Measurements from ENCODE around the gene KCNJ14. TPM values are rescaled to one million over a fixed set of nuclear protein-coding genes. Genes with fewer than 3 reads are reported as not detected.

Gene KCNJ14
- total RNA-seq, 1 donor from 2014 or later: 1.6 TPM

DNA sequence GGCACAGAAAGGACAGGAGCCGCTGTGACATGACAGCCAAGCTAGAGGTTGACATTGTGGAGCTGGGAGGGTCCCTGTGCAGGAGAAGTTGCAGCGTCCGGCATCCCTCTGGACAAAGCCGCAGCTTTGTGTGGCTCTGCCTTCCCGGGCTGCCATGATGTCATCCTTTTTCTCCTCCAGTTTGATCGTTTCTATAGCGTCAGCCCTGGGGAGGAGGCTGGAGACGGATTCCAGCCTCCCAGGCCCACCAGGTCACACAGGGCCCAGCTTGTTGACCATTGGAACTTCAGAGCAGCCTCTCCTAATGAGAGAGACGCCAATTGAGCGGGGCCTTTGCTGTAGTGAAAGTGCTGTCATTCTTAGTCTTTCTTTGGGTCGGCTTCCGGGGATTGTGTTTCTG is 3.8 kb upstream of the KCNJ14 start:
- H3K27me3 Mint-ChIP-seq (ENCODE audit: unreplicated experiment): no peaks in the 10 kb centered on the region
- peaks cover 2% of the 10 kb centered on the region for H3K4me1 Mint-ChIP-seq (ENCODE audit: unreplicated experiment)
- DNase-seq (ENCODE audit: extremely low spot score, unreplicated experiment): no peak
- H3K4me3 Mint-ChIP-seq (ENCODE audit: unreplicated experiment): no peak overlapping the region
- H3K9me3 Mint-ChIP-seq (ENCODE audit: unreplicated experiment): no peaks in the 10 kb centered on the region
- TF ChIP-seq CTCF (IDR thresholded peaks at IDR 0.05): no peak
- peaks cover 30% of the 10 kb centered on the region for H3K36me3 Mint-ChIP-seq (ENCODE audit: unreplicated experiment)
- no peak overlapping the region for H3K27ac Mint-ChIP-seq (ENCODE audit: unreplicated experiment)

- Mint-ChIP-seq H3K9me3 (ENCODE audit: unreplicated experiment) (no peaks in the 10 kb centered on the region), H3K4me1 (ENCODE audit: unreplicated experiment) (peaks cover 2% of the 10 kb centered on the region), H3K36me3 (ENCODE audit: unreplicated experiment) (peaks cover 33% of the 10 kb centered on the region), H3K27me3 (ENCODE audit: unreplicated experiment) (no peaks in the 10 kb centered on the region), H3K4me3 (ENCODE audit: unreplicated experiment) (no peak overlapping the region), H3K27ac (ENCODE audit: unreplicated experiment) (no peak overlapping the region)
- TF ChIP-seq CTCF (IDR thresholded peaks at IDR 0.05): no peak
- no peak for DNase-seq (ENCODE audit: extremely low spot score, unreplicated experiment)
These were observed 2.8 kb upstream of the KCNJ14 start for GRCh38 chr19:48452289-48453190.

DNA sequence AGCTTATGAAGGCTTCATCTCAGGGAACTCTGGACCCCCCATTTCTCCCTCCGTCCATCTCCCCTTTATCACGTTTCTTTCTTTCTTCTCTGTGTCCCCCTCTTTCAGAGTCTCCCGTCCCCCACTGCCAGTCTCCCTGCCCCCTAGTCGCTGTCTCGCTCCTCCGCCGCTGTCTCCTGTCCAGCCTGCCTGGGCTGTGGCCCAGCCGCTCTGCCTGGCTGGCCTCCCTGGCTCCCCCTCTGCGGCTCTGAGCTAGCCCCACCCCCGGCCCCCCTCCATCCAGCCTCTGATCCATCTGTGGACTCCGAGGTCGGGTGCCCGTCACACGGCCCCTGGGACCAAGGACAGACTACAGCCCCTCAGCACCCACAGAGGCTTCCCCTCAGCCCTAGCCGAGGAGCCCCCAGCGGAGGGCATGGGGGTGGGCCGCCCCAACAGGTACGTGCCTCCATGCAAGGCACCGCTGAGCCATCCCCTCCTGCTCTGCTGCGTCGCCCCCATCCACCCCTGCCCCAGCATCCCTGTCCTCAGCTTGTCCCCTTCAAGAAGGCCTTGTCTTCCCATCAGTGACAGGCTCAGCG is 1.1 kb upstream of the KCNJ14 start:
- H3K27ac Mint-ChIP-seq (ENCODE audit: unreplicated experiment): no peak overlapping the region
- peaks cover 2% of the 10 kb centered on the region for H3K4me1 Mint-ChIP-seq (ENCODE audit: unreplicated experiment)
- H3K27me3 Mint-ChIP-seq (ENCODE audit: unreplicated experiment): no peaks in the 10 kb centered on the region
- no peak overlapping the region for H3K4me3 Mint-ChIP-seq (ENCODE audit: unreplicated experiment)
- DNase-seq (ENCODE audit: extremely low spot score, unreplicated experiment): no peak
- peaks cover 22% of the 10 kb centered on the region for H3K36me3 Mint-ChIP-seq (ENCODE audit: unreplicated experiment)
- no peaks in the 10 kb centered on the region for H3K9me3 Mint-ChIP-seq (ENCODE audit: unreplicated experiment)
- no peak for TF ChIP-seq CTCF (IDR thresholded peaks at IDR 0.05)

GRCh38 chr19:48455908-48456562 is 661 bp downstream of the KCNJ14 start:
- Mint-ChIP-seq H3K27me3 (ENCODE audit: unreplicated experiment) (no peaks in the 10 kb centered on the region), H3K27ac (ENCODE audit: unreplicated experiment) (no peak overlapping the region), H3K4me3 (ENCODE audit: unreplicated experiment) (no peak overlapping the region), H3K36me3 (ENCODE audit: unreplicated experiment) (peaks cover 17% of the 10 kb centered on the region), H3K4me1 (ENCODE audit: unreplicated experiment) (peaks cover 2% of the 10 kb centered on the region), H3K9me3 (ENCODE audit: unreplicated experiment) (no peaks in the 10 kb centered on the region)
- no peak for TF ChIP-seq CTCF (IDR thresholded peaks at IDR 0.05)
- DNase-seq (ENCODE audit: extremely low spot score, unreplicated experiment): no peak

- no peak for TF ChIP-seq CTCF (IDR thresholded peaks at IDR 0.05)
- DNase-seq (ENCODE audit: extremely low spot score, unreplicated experiment): no peak
- H3K4me3 Mint-ChIP-seq (ENCODE audit: unreplicated experiment): no peak overlapping the region
- peaks cover 14% of the 10 kb centered on the region for H3K36me3 Mint-ChIP-seq (ENCODE audit: unreplicated experiment)
- no peak overlapping the region for H3K27ac Mint-ChIP-seq (ENCODE audit: unreplicated experiment)
- H3K27me3 Mint-ChIP-seq (ENCODE audit: unreplicated experiment): no peaks in the 10 kb centered on the region
- no peaks in the 10 kb centered on the region for H3K9me3 Mint-ChIP-seq (ENCODE audit: unreplicated experiment)
- H3K4me1 Mint-ChIP-seq (ENCODE audit: unreplicated experiment): peaks cover 2% of the 10 kb centered on the region
These were observed 1.5 kb downstream of the KCNJ14 start for GRCh38 chr19:48456864-48457263.
